ENCODE data around the gene FUT2.

DNA sequence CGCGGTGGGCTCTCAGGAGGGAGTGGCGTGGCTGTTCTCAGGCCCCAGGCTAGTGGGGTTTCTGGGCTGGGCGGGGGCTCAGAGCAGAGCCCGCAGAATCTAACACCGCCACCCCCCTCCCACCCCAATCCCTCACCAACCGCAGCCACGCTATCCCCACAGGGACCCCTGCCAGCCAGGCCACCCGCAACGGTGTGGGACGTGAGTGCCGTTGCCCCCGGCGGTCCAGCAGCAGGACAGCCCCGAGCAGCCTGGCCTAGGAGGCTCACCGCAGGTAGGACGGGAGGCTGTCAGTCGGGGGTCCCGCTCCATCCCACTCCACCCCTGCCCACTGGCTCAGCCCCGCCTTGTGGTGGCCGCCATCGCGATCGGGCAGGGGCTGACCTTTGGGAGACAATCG, 22.8 kb upstream of the FUT2 start, which contains the start of gene NTN5:
- TF ChIP-seq EZH2phosphoT487 (IDR thresholded peaks at IDR 0.05; ENCODE audit: insufficient read depth, low read depth): no peak
- TF ChIP-seq EZH2 (IDR thresholded peaks at IDR 0.05; ENCODE audit: insufficient read depth, poor library complexity, severe bottlenecking): no peak
